Measurements from ENCODE around the gene VMP1. TPM values are rescaled to one million over a fixed set of nuclear protein-coding genes. Genes with fewer than 3 reads are reported as not detected.

The VMP1 gene
- total and polyA plus RNA-seq, 2 donors (not counting 1 experiment from before 2014, with no cell fraction given), result 125 to 235 TPM

- Histone ChIP-seq H3K4me1 (ENCODE audit: control insufficient read depth, extremely low read depth, insufficient read depth, low read length) (no peaks in the 10 kb centered on the region), H4K20me1 (ENCODE audit: control insufficient read depth, extremely low read depth, insufficient read depth, low read length) (no peaks in the 10 kb centered on the region), H3K36me3 (ENCODE audit: control insufficient read depth, insufficient read depth, low read length) (peaks cover 2% of the 10 kb centered on the region), H3K9ac (ENCODE audit: insufficient read depth, low read length) (no peak overlapping the region), H3K79me2 (ENCODE audit: control insufficient read depth, insufficient read depth, low read length) (peaks cover 11% of the 10 kb centered on the region), H3K9me3 (ENCODE audit: control insufficient read depth, insufficient read depth, low read depth, low read length) (no peaks in the 10 kb centered on the region), H3K27ac (ENCODE audit: insufficient read depth, low read length) (no peak overlapping the region), H3K4me2 (ENCODE audit: extremely low read depth, insufficient read depth, low read length) (no peak overlapping the region), H3K27me3 (ENCODE audit: control insufficient read depth, insufficient read depth, low read length) (no peaks in the 10 kb centered on the region), H3K4me3 (replicated peaks in 1 of 4; ENCODE audit: control extremely low read depth in 1 of 4, insufficient read depth in 1 of 4, low read depth in 3 of 4, low read length in 4 of 4) (no peak overlapping the region), H2AFZ (ENCODE audit: low read length) (no peak overlapping the region)
- TF ChIP-seq, protein P1, sequence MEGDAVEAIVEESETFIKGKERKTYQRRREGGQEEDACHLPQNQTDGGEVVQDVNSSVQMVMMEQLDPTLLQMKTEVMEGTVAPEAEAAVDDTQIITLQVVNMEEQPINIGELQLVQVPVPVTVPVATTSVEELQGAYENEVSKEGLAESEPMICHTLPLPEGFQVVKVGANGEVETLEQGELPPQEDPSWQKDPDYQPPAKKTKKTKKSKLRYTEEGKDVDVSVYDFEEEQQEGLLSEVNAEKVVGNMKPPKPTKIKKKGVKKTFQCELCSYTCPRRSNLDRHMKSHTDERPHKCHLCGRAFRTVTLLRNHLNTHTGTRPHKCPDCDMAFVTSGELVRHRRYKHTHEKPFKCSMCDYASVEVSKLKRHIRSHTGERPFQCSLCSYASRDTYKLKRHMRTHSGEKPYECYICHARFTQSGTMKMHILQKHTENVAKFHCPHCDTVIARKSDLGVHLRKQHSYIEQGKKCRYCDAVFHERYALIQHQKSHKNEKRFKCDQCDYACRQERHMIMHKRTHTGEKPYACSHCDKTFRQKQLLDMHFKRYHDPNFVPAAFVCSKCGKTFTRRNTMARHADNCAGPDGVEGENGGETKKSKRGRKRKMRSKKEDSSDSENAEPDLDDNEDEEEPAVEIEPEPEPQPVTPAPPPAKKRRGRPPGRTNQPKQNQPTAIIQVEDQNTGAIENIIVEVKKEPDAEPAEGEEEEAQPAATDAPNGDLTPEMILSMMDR (conservative IDR thresholded peaks at IDR 0.05 in 1 of 2, IDR thresholded peaks at IDR 0.05 in 1 of 2; ENCODE audit: low read depth in 1 of 2, low read length in 2 of 2), result no peak
- no peak for TF ChIP-seq EZH2 (IDR thresholded peaks at IDR 0.05; ENCODE audit: low read length, missing control alignments)
- DNase-seq (ENCODE audit: low read depth in 2 of 2), result no peak
These were observed 22.9 kb downstream of the VMP1 start for GRCh38 chr17:59730268-59730834.

DNA sequence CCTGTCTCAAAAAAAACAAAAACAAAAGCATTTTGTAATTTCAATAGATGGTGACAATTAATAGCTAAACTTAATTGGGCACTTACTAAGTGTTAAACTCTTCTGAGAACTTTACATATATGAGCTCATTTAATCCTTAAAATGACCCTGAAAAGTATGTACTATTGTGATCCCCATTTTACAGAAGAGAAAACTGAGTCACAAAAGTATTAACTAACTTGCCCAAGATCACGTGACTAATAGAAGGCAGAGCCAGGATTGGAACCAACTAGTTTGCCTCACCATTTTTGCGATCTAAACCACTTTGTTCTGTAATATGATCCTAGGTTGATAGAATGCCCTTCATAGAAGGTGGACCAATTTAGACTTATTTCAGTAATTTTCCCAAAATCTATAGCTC lies 26.2 kb downstream of the VMP1 start:
- Histone ChIP-seq H3K9ac (ENCODE audit: insufficient read depth, low read length) (no peak overlapping the region), H3K9me3 (ENCODE audit: control insufficient read depth, insufficient read depth, low read depth, low read length) (no peaks in the 10 kb centered on the region), H4K20me1 (ENCODE audit: control insufficient read depth, extremely low read depth, insufficient read depth, low read length) (no peaks in the 10 kb centered on the region), H3K4me3 (replicated peaks in 1 of 4; ENCODE audit: control extremely low read depth in 1 of 4, insufficient read depth in 1 of 4, low read depth in 3 of 4, low read length in 4 of 4) (no peak overlapping the region), H3K27ac (ENCODE audit: insufficient read depth, low read length) (no peak overlapping the region), H3K79me2 (ENCODE audit: control insufficient read depth, insufficient read depth, low read length) (peaks cover 9% of the 10 kb centered on the region), H2AFZ (ENCODE audit: low read length) (no peak overlapping the region), H3K4me1 (ENCODE audit: control insufficient read depth, extremely low read depth, insufficient read depth, low read length) (no peaks in the 10 kb centered on the region), H3K27me3 (ENCODE audit: control insufficient read depth, insufficient read depth, low read length) (no peaks in the 10 kb centered on the region), H3K4me2 (ENCODE audit: extremely low read depth, insufficient read depth, low read length) (no peak overlapping the region), H3K36me3 (ENCODE audit: control insufficient read depth, insufficient read depth, low read length) (peaks cover 2% of the 10 kb centered on the region)
- no peak for TF ChIP-seq EZH2 (IDR thresholded peaks at IDR 0.05; ENCODE audit: low read length, missing control alignments)
- TF ChIP-seq, protein P1 (conservative IDR thresholded peaks at IDR 0.05 in 1 of 2, IDR thresholded peaks at IDR 0.05 in 1 of 2; ENCODE audit: low read depth in 1 of 2, low read length in 2 of 2), result no peak
- no peak for DNase-seq (ENCODE audit: low read depth in 2 of 2)

DNA sequence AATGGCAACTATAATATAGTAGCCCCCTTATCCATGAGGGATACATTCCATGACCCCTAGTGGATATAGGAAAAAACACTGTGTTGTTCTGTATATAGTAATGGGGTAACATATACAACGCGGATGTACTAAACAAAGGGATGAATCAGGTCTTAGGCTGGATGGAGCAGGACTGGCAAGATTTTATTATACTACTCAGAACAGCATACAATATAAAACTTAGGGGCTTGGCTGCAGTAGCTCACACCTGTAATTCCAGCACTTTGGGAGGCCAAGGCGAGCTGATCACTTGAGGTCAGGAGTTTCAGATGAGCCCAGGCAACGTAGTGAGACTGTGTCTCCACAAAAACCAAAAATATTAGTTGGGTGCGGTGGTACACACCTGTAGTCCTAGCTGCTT lies 26.8 kb downstream of the VMP1 start:
- Histone ChIP-seq H3K79me2 (ENCODE audit: control insufficient read depth, insufficient read depth, low read length) (peaks cover 6% of the 10 kb centered on the region), H3K9me3 (ENCODE audit: control insufficient read depth, insufficient read depth, low read depth, low read length) (no peaks in the 10 kb centered on the region), H3K9ac (ENCODE audit: insufficient read depth, low read length) (no peak overlapping the region), H3K36me3 (ENCODE audit: control insufficient read depth, insufficient read depth, low read length) (peaks cover 2% of the 10 kb centered on the region), H4K20me1 (ENCODE audit: control insufficient read depth, extremely low read depth, insufficient read depth, low read length) (no peaks in the 10 kb centered on the region), H3K27ac (ENCODE audit: insufficient read depth, low read length) (no peak overlapping the region), H3K4me2 (ENCODE audit: extremely low read depth, insufficient read depth, low read length) (no peak overlapping the region), H2AFZ (ENCODE audit: low read length) (no peak overlapping the region), H3K4me1 (ENCODE audit: control insufficient read depth, extremely low read depth, insufficient read depth, low read length) (no peaks in the 10 kb centered on the region), H3K4me3 (replicated peaks in 1 of 4; ENCODE audit: control extremely low read depth in 1 of 4, insufficient read depth in 1 of 4, low read depth in 3 of 4, low read length in 4 of 4) (no peak overlapping the region), H3K27me3 (ENCODE audit: control insufficient read depth, insufficient read depth, low read length) (no peaks in the 10 kb centered on the region)
- no peak for TF ChIP-seq EZH2 (IDR thresholded peaks at IDR 0.05; ENCODE audit: low read length, missing control alignments)
- TF ChIP-seq, protein P1 (conservative IDR thresholded peaks at IDR 0.05 in 1 of 2, IDR thresholded peaks at IDR 0.05 in 1 of 2; ENCODE audit: low read depth in 1 of 2, low read length in 2 of 2), result no peak
- DNase-seq (ENCODE audit: low read depth in 2 of 2), result no peak
